Spleen (tissue), 7 donors: ENCODE measurements around the gene ZFC3H1.

Source experiments
- CTCF ChIP-seq, 11 experiments: fragments of 200-600 bp in 7 of 11; fragments of 450-650 bp in 4 of 11; sonication (generic) in 4 of 11; IDR thresholded peaks in 8 of 11; conservative IDR thresholded peaks in 3 of 11; 1 replicate in 7 of 11; 2 replicates in 4 of 11; pipeline versions ENCODE4 v1.4.0 to v1.8.0; 2016 to 2021; ENCODE audit warnings: antibody characterized with exemption in 11 of 11, inconsistent platforms in 4 of 11, mild to moderate bottlenecking in 1 of 11
- POLR2A ChIP-seq, 3 donors: fragments of 450-650 bp; IDR thresholded peaks; one replicate each; pipeline ENCODE4 v1.5.1; 2017; ENCODE audit warnings: antibody characterized with exemption in 3 of 3, mild to moderate bottlenecking in 1 of 3
- donor health status: DM: no; HTN: no; CAD: no; lungs with moderate emphysema.
- donor health status: DM: no; HTN: no; CAD: no.
- donor health status: DM: no; HTN: no; CAD: no.

- TF ChIP-seq POLR2A (IDR thresholded peaks at IDR 0.05) (no peak), CTCF (IDR thresholded peaks at IDR 0.05 in 8 of 11, conservative IDR thresholded peaks at IDR 0.05 in 3 of 11) (no peak)
These were observed 30.6 kb upstream of the ZFC3H1 start for GRCh38 chr12:71694099-71694820.
